Esophagus muscularis mucosa (tissue), 4 donors: ENCODE measurements around the gene CXXC5. TPM values are rescaled to one million over a fixed set of nuclear protein-coding genes. Genes with fewer than 3 reads are reported as not detected.
"Not testable (repeated sequence)": the region's sequence is repeated elsewhere in the genome, so short reads cannot be mapped to it uniquely, and the experiment has no call there.

Experiments
- DNase-seq: peaks from one replicate; pipeline ENCODE4 v3.0.0-alpha.2; 2017; ENCODE audit errors: extremely low spot score
- H3K27ac ChIP-seq, 4 donors: fragments of 200-600 bp; sonication (generic); replicated peaks in 1 of 4; 1 replicate in 3 of 4; 2 replicates in 1 of 4; pipeline ENCODE4 v1.5.1; 2016 to 2019; ENCODE audit warnings: mild to moderate bottlenecking in 1 of 4
- H3K27me3 ChIP-seq, 4 donors: fragments of 200-600 bp; sonication (generic); one replicate each; pipeline versions ENCODE4 v1.5.1 to v1.6.0; 2016 to 2019
- H3K36me3 ChIP-seq, 4 donors: fragments of 200-600 bp; sonication (generic); one replicate each; pipeline ENCODE4 v1.5.1; 2016 to 2019
- H3K4me1 ChIP-seq, 4 donors: fragments of 200-600 bp; sonication (generic); one replicate each; pipeline ENCODE4 v1.5.1; 2016 to 2019
- H3K4me3 ChIP-seq, 4 donors: fragments of 200-600 bp; sonication (generic); 1 replicate in 2 of 4; 2 replicates in 2 of 4; pipeline ENCODE4 v1.5.1; 2016 to 2019; ENCODE audit warnings: mild to moderate bottlenecking in 4 of 4, moderate library complexity in 1 of 4
- H3K9me3 ChIP-seq, 4 donors: fragments of 200-600 bp; sonication (generic); 1 replicate in 3 of 4; 2 replicates in 1 of 4; pipeline ENCODE4 v1.5.1; 2016 to 2019
- EP300 ChIP-seq: sonication (generic); formaldehyde crosslinking; IDR thresholded peaks from one replicate; pipeline ENCODE4 v1.6.1; 2017; ENCODE audit warnings: antibody characterized with exemption
- POLR2A ChIP-seq: fragments of 450-650 bp; IDR thresholded peaks from one replicate; pipeline ENCODE4 v1.6.1; 2017; ENCODE audit warnings: antibody characterized with exemption, moderate library complexity, mild to moderate bottlenecking, low read depth
- POLR2AphosphoS5 ChIP-seq, 2 donors: sonication (generic); formaldehyde crosslinking; IDR thresholded peaks; one replicate each; pipeline ENCODE4 v1.6.1; 2017; ENCODE audit warnings: antibody characterized with exemption in 2 of 2
- WGBS: methylation state at CpG from one replicate; pipeline ENCODE4 v1.1.5; 2018; 5-methylcytosine and 5-hydroxymethylcytosine counted together
- intact Hi-C: fragments of 100-400 bp; cut with DNase I; formaldehyde crosslinking; loops from one replicate; pipeline ENCODE4 v1.15.1; 2023
- total RNA-seq, 4 donors: library from RNA; depleted of rRNA; stranded (reverse); fragments of >200 nt; gene quantifications; one replicate each; pipeline versions ENCODE4 v1.1.0 to v1.2.1, GENCODE V29; 2016
- TF ChIP-seq, protein P1 (sequence below), 3 experiments: fragments of 200-600 bp in 2 of 3; fragments of 450-650 bp in 1 of 3; sonication (generic) in 2 of 3; IDR thresholded peaks; one replicate each; pipeline ENCODE4 v1.5.1; 2017 to 2019; ENCODE audit warnings: antibody characterized with exemption in 3 of 3, mild to moderate bottlenecking in 2 of 3, moderate library complexity in 1 of 3

The CXXC5 gene
- total RNA-seq, 4 donors from 2014 or later: 22.0 to 32.4 (median 27.8) TPM

GRCh38 chr5:139711906-139712224 lies 63.7 kb downstream of the CXXC5 start:
- 12% methylated on average over 12 of the region's 19 CpGs for WGBS
- H3K27ac ChIP-seq: peak overlapping the region; percentile 46 to 71 (median 62)
- no peaks in the 10 kb centered on the region for H3K36me3 ChIP-seq
- peak overlapping the region; percentile 55 to 68 (median 62) for H3K4me3 ChIP-seq
- intact Hi-C loops: no loop called here
- H3K9me3 ChIP-seq: no peaks in the 10 kb centered on the region
- H3K27me3 ChIP-seq: peaks cover 0 to 10% (median 0%) of the 10 kb centered on the region in 4 donors
- peaks cover 37 to 43% (median 40%) of the 10 kb centered on the region in 4 donors for H3K4me1 ChIP-seq
- no peak for DNase-seq
- TF ChIP-seq POLR2AphosphoS5 (IDR thresholded peaks at IDR 0.05): no peak
- TF ChIP-seq EP300: no peak
- TF ChIP-seq, protein P1, sequence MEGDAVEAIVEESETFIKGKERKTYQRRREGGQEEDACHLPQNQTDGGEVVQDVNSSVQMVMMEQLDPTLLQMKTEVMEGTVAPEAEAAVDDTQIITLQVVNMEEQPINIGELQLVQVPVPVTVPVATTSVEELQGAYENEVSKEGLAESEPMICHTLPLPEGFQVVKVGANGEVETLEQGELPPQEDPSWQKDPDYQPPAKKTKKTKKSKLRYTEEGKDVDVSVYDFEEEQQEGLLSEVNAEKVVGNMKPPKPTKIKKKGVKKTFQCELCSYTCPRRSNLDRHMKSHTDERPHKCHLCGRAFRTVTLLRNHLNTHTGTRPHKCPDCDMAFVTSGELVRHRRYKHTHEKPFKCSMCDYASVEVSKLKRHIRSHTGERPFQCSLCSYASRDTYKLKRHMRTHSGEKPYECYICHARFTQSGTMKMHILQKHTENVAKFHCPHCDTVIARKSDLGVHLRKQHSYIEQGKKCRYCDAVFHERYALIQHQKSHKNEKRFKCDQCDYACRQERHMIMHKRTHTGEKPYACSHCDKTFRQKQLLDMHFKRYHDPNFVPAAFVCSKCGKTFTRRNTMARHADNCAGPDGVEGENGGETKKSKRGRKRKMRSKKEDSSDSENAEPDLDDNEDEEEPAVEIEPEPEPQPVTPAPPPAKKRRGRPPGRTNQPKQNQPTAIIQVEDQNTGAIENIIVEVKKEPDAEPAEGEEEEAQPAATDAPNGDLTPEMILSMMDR (IDR thresholded peaks at IDR 0.05): no peak
- TF ChIP-seq POLR2A: no peak

- TF ChIP-seq POLR2A (no peak), POLR2AphosphoS5 (IDR thresholded peaks at IDR 0.05) (no peak), EP300 (no peak)
- TF ChIP-seq, protein P1 (IDR thresholded peaks at IDR 0.05): no peak
- Histone ChIP-seq H3K4me3 (no peak overlapping the region), H3K9me3 (no peaks in the 10 kb centered on the region), H3K27ac (peak overlapping the region in 1 of 4 donors; percentile 58), H3K36me3 (no peaks in the 10 kb centered on the region), H3K27me3 (peaks cover 0 to 10% (median 0%) of the 10 kb centered on the region in 4 donors), H3K4me1 (peaks cover 37 to 43% (median 40%) of the 10 kb centered on the region in 4 donors)
- WGBS: 92% methylated on average over 4 of the region's 5 CpGs
- intact Hi-C loops: no loop called here
- DNase-seq: no peak
Measured at GRCh38 chr5:139712412-139712811, 64.3 kb downstream of the CXXC5 start.

DNA sequence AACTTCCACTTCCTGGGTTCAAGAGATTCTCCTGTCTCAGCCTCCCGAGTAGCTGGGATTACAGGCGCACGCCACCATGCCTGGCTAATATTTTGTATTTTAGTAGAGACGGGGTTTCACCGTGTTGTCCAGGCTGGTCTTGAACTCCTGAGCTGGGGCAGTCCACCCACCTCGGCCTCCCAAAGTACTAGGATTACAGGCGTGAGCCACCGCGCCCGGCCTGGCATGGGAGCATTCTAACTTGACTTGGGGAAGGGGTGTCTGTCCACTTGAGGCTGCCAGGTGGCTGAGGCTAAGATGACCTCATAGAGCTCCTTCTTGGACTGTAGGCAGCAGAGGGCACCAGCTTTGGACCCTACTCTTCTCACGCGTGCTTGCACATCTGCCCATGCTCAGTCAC lies 65.7 kb downstream of the CXXC5 start:
- 100% methylated on average over 9 of the region's 12 CpGs for WGBS
- H3K36me3 ChIP-seq, DNase-seq, H3K4me3 ChIP-seq, intact Hi-C loops, H3K27ac ChIP-seq: not testable (repeated sequence)
- H3K9me3 ChIP-seq: peaks cover 0 to 11% (median 7%) of the 10 kb centered on the region in 4 donors
- peaks cover 0 to 10% (median 0%) of the 10 kb centered on the region in 4 donors for H3K27me3 ChIP-seq
- H3K4me1 ChIP-seq: peaks cover 29 to 37% (median 33%) of the 10 kb centered on the region in 4 donors

GRCh38 chr5:139717221-139717620 lies 69.1 kb downstream of the CXXC5 start:
- intact Hi-C loops: no loop called here

DNA sequence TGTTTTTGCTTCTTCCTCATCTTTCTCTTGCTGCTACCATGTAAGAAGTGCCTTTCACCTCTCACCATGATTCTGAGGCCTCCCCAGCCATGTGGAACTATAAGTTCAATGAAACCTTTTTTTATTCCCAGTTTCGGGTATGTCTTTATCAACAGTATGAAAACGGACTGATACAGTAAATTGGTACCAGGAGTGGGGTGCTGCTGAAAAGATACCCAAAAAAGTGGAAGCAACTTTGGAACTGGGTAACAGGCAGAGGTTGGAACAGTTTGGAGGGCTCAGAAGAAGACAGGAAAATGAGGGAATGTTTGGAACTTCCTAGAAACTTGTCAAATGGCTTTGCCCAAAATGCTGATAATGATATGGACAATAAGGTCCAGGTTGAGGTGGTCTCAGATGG lies 70.3 kb downstream of the CXXC5 start:
- peaks cover 0 to 11% (median 8%) of the 10 kb centered on the region in 4 donors for H3K9me3 ChIP-seq
- DNase-seq, H3K4me3 ChIP-seq, H3K27ac ChIP-seq, H3K4me1 ChIP-seq, intact Hi-C loops, H3K27me3 ChIP-seq, H3K36me3 ChIP-seq: not testable (repeated sequence)
- 96% methylated on average over 2 of the region's 2 CpGs for WGBS

More at GRCh38 chr5:139717221-139717620, 69.1 kb downstream of the CXXC5 start:
- TF ChIP-seq EP300: no peak
- TF ChIP-seq POLR2AphosphoS5 (IDR thresholded peaks at IDR 0.05): no peak
- no peak for TF ChIP-seq POLR2A
- TF ChIP-seq, protein P1 (IDR thresholded peaks at IDR 0.05): no peak
- Histone ChIP-seq H3K9me3 (peaks cover 0 to 11% (median 8%) of the 10 kb centered on the region in 4 donors), H3K4me1 (peaks cover 0 to 3% (median 0%) of the 10 kb centered on the region in 4 donors), H3K27ac (no peak overlapping the region), H3K4me3 (no peak overlapping the region), H3K36me3 (no peaks in the 10 kb centered on the region), H3K27me3 (no peaks in the 10 kb centered on the region)
- no peak for DNase-seq
- 97% methylated on average over 8 of the region's 8 CpGs for WGBS

DNA sequence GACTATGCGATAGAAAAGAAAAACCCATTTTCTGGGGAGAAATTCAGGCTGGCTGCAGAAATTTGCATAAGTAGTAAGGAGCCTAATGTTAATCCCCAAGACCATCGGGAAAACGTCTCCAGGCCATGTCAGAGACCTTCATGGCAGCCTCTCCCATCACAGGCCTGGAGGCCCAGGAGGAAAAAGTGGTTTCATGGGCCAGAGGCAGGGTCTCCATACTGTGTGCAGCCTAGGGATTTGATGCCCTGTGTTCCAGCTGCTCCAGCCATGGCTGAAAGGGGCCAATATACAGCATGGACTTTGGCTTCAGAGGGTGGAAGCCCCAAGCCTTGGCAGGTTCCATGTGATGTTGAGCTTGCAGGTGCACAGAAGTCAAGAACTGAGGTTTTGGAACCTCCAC lies 71.8 kb downstream of the CXXC5 start:
- H3K9me3 ChIP-seq: peaks cover 0 to 11% (median 8%) of the 10 kb centered on the region in 4 donors
- intact Hi-C loops, H3K36me3 ChIP-seq, DNase-seq, H3K27me3 ChIP-seq, H3K27ac ChIP-seq, H3K4me1 ChIP-seq, H3K4me3 ChIP-seq: not testable (repeated sequence)
- WGBS: 100% methylated on average over 3 of the region's 3 CpGs
